WTC11 (cell line): Measurements from ENCODE around the gene CALHM1.

ENCODE experiments used
- CREM ChIP-seq: sonication (generic); formaldehyde crosslinking; IDR thresholded peaks from 2 replicates; pipeline ENCODE4 v1.8.1; 2022; ENCODE audit warnings: mild to moderate bottlenecking, missing genetic modification reagents, moderate library complexity
- E2F5 ChIP-seq: sonication (generic); formaldehyde crosslinking; IDR thresholded peaks from 2 replicates; pipeline ENCODE4 v1.8.1; 2022; ENCODE audit warnings: mild to moderate bottlenecking, moderate library complexity, missing genetic modification reagents
- EMX1 ChIP-seq: fragments of 250-450 bp; sonication (Bioruptor Pico); IDR thresholded peaks from 2 replicates; pipeline ENCODE4 v1.8.0; 2021; ENCODE audit warnings: mild to moderate bottlenecking
- FOXK1 ChIP-seq: sonication (generic); formaldehyde crosslinking; IDR thresholded peaks from 2 replicates; pipeline ENCODE4 v1.8.0; 2022; ENCODE audit warnings: mild to moderate bottlenecking, moderate library complexity, missing genetic modification reagents
- FOXP4 ChIP-seq: sonication (generic); formaldehyde crosslinking; IDR thresholded peaks from 2 replicates; pipeline ENCODE4 v1.8.0; 2022; ENCODE audit warnings: mild to moderate bottlenecking, missing genetic modification reagents
- MYBL2 ChIP-seq: sonication (generic); formaldehyde crosslinking; IDR thresholded peaks from 2 replicates; pipeline ENCODE4 v1.8.1; 2023; ENCODE audit warnings: mild to moderate bottlenecking, moderate library complexity, missing genetic modification reagents
- NFATC4 ChIP-seq: fragments of 250-450 bp; sonication (Bioruptor Pico); IDR thresholded peaks from 2 replicates; pipeline ENCODE4 v1.9.0; 2021; ENCODE audit warnings: mild to moderate bottlenecking
- NFYB ChIP-seq: sonication (generic); formaldehyde crosslinking; conservative IDR thresholded peaks from 2 replicates; pipeline ENCODE4 v1.8.0; 2022; ENCODE audit warnings: low read depth, missing genetic modification reagents
- ZNF671 ChIP-seq: fragments of 250-450 bp; sonication (Bioruptor Pico); IDR thresholded peaks from 2 replicates; pipeline ENCODE4 v1.8.0; 2021; ENCODE audit warnings: mild to moderate bottlenecking
- TF ChIP-seq, protein P1 (sequence below): sonication (generic); formaldehyde crosslinking; IDR thresholded peaks from 2 replicates; pipeline ENCODE4 v1.8.1; 2023; ENCODE audit warnings: mild to moderate bottlenecking, missing genetic modification reagents
- TF ChIP-seq, protein P2 (sequence below): sonication (generic); formaldehyde crosslinking; IDR thresholded peaks from 2 replicates; pipeline ENCODE4 v1.8.1; 2022; ENCODE audit warnings: low read depth, missing genetic modification reagents, borderline replicate concordance
- TF ChIP-seq, protein P3 (sequence below): fragments of 200-600 bp; IDR thresholded peaks from 2 replicates; pipeline ENCODE4 v1.8.0; 2022; ENCODE audit warnings: antibody characterized with exemption
- TF ChIP-seq, protein P4 (sequence below): sonication (generic); formaldehyde crosslinking; IDR thresholded peaks from 2 replicates; pipeline ENCODE4 v1.8.1; 2022; ENCODE audit warnings: missing genetic modification reagents, borderline replicate concordance
- TF ChIP-seq, protein P5 (sequence below): sonication (generic); formaldehyde crosslinking; IDR thresholded peaks from 2 replicates; pipeline ENCODE4 v1.8.1; 2023; ENCODE audit warnings: mild to moderate bottlenecking, missing genetic modification reagents

GRCh38 chr10:103481974-103482531 lies 23.4 kb upstream of the CALHM1 start:
- TF ChIP-seq, protein P1, sequence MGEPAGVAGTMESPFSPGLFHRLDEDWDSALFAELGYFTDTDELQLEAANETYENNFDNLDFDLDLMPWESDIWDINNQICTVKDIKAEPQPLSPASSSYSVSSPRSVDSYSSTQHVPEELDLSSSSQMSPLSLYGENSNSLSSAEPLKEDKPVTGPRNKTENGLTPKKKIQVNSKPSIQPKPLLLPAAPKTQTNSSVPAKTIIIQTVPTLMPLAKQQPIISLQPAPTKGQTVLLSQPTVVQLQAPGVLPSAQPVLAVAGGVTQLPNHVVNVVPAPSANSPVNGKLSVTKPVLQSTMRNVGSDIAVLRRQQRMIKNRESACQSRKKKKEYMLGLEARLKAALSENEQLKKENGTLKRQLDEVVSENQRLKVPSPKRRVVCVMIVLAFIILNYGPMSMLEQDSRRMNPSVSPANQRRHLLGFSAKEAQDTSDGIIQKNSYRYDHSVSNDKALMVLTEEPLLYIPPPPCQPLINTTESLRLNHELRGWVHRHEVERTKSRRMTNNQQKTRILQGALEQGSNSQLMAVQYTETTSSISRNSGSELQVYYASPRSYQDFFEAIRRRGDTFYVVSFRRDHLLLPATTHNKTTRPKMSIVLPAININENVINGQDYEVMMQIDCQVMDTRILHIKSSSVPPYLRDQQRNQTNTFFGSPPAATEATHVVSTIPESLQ (CRISPR knock-in tag) = no peak
- TF ChIP-seq, protein P2, sequence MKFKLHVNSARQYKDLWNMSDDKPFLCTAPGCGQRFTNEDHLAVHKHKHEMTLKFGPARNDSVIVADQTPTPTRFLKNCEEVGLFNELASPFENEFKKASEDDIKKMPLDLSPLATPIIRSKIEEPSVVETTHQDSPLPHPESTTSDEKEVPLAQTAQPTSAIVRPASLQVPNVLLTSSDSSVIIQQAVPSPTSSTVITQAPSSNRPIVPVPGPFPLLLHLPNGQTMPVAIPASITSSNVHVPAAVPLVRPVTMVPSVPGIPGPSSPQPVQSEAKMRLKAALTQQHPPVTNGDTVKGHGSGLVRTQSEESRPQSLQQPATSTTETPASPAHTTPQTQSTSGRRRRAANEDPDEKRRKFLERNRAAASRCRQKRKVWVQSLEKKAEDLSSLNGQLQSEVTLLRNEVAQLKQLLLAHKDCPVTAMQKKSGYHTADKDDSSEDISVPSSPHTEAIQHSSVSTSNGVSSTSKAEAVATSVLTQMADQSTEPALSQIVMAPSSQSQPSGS (CRISPR knock-in tag) = no peak
- TF ChIP-seq, protein P3, sequence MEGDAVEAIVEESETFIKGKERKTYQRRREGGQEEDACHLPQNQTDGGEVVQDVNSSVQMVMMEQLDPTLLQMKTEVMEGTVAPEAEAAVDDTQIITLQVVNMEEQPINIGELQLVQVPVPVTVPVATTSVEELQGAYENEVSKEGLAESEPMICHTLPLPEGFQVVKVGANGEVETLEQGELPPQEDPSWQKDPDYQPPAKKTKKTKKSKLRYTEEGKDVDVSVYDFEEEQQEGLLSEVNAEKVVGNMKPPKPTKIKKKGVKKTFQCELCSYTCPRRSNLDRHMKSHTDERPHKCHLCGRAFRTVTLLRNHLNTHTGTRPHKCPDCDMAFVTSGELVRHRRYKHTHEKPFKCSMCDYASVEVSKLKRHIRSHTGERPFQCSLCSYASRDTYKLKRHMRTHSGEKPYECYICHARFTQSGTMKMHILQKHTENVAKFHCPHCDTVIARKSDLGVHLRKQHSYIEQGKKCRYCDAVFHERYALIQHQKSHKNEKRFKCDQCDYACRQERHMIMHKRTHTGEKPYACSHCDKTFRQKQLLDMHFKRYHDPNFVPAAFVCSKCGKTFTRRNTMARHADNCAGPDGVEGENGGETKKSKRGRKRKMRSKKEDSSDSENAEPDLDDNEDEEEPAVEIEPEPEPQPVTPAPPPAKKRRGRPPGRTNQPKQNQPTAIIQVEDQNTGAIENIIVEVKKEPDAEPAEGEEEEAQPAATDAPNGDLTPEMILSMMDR = peak; percentile 39; the same call in 1 of the 2 replicates
- no peak for TF ChIP-seq E2F5 (CRISPR knock-in tag)
- TF ChIP-seq NFYB (CRISPR knock-in tag) = no peak
- no peak for TF ChIP-seq ZNF671 (CRISPR knock-in tag)
- TF ChIP-seq, protein P4, sequence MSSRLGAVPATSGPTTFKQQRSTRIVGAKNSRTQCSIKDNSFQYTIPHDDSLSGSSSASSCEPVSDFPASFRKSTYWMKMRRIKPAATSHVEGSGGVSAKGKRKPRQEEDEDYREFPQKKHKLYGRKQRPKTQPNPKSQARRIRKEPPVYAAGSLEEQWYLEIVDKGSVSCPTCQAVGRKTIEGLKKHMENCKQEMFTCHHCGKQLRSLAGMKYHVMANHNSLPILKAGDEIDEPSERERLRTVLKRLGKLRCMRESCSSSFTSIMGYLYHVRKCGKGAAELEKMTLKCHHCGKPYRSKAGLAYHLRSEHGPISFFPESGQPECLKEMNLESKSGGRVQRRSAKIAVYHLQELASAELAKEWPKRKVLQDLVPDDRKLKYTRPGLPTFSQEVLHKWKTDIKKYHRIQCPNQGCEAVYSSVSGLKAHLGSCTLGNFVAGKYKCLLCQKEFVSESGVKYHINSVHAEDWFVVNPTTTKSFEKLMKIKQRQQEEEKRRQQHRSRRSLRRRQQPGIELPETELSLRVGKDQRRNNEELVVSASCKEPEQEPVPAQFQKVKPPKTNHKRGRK (CRISPR knock-in tag) = no peak
- no peak for TF ChIP-seq FOXK1 (CRISPR knock-in tag)
- no peak for TF ChIP-seq EMX1 (CRISPR knock-in tag)
- no peak for TF ChIP-seq NFATC4 (CRISPR knock-in tag)
- TF ChIP-seq CREM (CRISPR knock-in tag) = no peak
- no peak for TF ChIP-seq FOXP4
- no peak for TF ChIP-seq MYBL2 (CRISPR knock-in tag)
- TF ChIP-seq, protein P5, sequence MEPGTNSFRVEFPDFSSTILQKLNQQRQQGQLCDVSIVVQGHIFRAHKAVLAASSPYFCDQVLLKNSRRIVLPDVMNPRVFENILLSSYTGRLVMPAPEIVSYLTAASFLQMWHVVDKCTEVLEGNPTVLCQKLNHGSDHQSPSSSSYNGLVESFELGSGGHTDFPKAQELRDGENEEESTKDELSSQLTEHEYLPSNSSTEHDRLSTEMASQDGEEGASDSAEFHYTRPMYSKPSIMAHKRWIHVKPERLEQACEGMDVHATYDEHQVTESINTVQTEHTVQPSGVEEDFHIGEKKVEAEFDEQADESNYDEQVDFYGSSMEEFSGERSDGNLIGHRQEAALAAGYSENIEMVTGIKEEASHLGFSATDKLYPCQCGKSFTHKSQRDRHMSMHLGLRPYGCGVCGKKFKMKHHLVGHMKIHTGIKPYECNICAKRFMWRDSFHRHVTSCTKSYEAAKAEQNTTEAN (CRISPR knock-in tag) = no peak
